ENCODE results near the gene GALNT2.

The GALNT2 gene

GRCh38 chr1:230050973-230051735 lies 15.9 kb upstream of the GALNT2 start:
- DNase-seq (ENCODE audit: low read depth): no peak
- no peak for TF ChIP-seq CTCF (IDR thresholded peaks at IDR 0.05; ENCODE audit: control insufficient read depth, extremely low read depth, insufficient read depth)
- no peak overlapping the region for H3K4me3 ChIP-seq (ENCODE audit: low read depth, low read length)

GRCh38 chr1:230052018-230052417 lies 15.0 kb upstream of the GALNT2 start:
- no peak for DNase-seq (ENCODE audit: low read depth)
- no peak for TF ChIP-seq CTCF (IDR thresholded peaks at IDR 0.05; ENCODE audit: control insufficient read depth, extremely low read depth, insufficient read depth)
- H3K4me3 ChIP-seq (ENCODE audit: low read depth, low read length): no peak overlapping the region

GRCh38 chr1:230052665-230053064 lies 14.4 kb upstream of the GALNT2 start:
- no peak for TF ChIP-seq CTCF (IDR thresholded peaks at IDR 0.05; ENCODE audit: control insufficient read depth, extremely low read depth, insufficient read depth)
- no peak overlapping the region for H3K4me3 ChIP-seq (ENCODE audit: low read depth, low read length)
- no peak for DNase-seq (ENCODE audit: low read depth)

GRCh38 chr1:230054092-230054749 lies 12.8 kb upstream of the GALNT2 start:
- no peak for DNase-seq (ENCODE audit: low read depth)
- H3K4me3 ChIP-seq (ENCODE audit: low read depth, low read length): no peak overlapping the region
- no peak for TF ChIP-seq CTCF (IDR thresholded peaks at IDR 0.05; ENCODE audit: control insufficient read depth, extremely low read depth, insufficient read depth)

- no peak for TF ChIP-seq CTCF (IDR thresholded peaks at IDR 0.05; ENCODE audit: control insufficient read depth, extremely low read depth, insufficient read depth)
- no peak for DNase-seq (ENCODE audit: low read depth)
Measured at GRCh38 chr1:230056098-230056497, 10.9 kb upstream of the GALNT2 start.

GRCh38 chr1:230057100-230057499 lies 9.9 kb upstream of the GALNT2 start:
- TF ChIP-seq CTCF (IDR thresholded peaks at IDR 0.05; ENCODE audit: control insufficient read depth, extremely low read depth, insufficient read depth): no peak
- no peak for DNase-seq (ENCODE audit: low read depth)
- no peak overlapping the region for H3K4me3 ChIP-seq (ENCODE audit: low read depth, low read length)

More at GRCh38 chr1:230056098-230056497, 10.9 kb upstream of the GALNT2 start:
- no peak overlapping the region for H3K4me3 ChIP-seq (ENCODE audit: low read depth, low read length)
